Hepatocyte (in vitro differentiated cells): ENCODE data around the gene DNAH3. TPM values are rescaled to one million over a fixed set of nuclear protein-coding genes. Genes with fewer than 3 reads are reported as not detected.

Source experiments
- DNase-seq: peaks from one replicate; pipeline ENCODE4 v3.0.0-alpha.2; 2016; ENCODE audit warnings: low spot score
- H2AFZ ChIP-seq: fragments of 200-600 bp; sonication (generic); 2 replicates; pipeline ENCODE4 v1.6.0; 2016; ENCODE audit warnings: antibody characterized with exemption, mild to moderate bottlenecking
- H3K27ac ChIP-seq: fragments of 200-600 bp; sonication (generic); 2 replicates; pipeline ENCODE4 v1.5.1; 2016; ENCODE audit warnings: mild to moderate bottlenecking
- H3K27me3 ChIP-seq: fragments of 200-600 bp; sonication (generic); 2 replicates; pipeline ENCODE4 v1.6.1; 2016
- H3K36me3 ChIP-seq: fragments of 200-600 bp; sonication (generic); replicated peaks from 2 replicates; pipeline ENCODE4 v1.5.1; 2016; ENCODE audit warnings: low read depth; ENCODE audit not compliant: insufficient read depth
- H3K4me1 ChIP-seq: fragments of 200-600 bp; sonication (generic); 2 replicates; pipeline ENCODE4 v1.5.1; 2016; ENCODE audit warnings: mild to moderate bottlenecking, moderate library complexity; ENCODE audit not compliant: insufficient read depth
- H3K4me2 ChIP-seq: fragments of 200-600 bp; sonication (generic); 2 replicates; pipeline ENCODE4 v1.6.0; 2016
- H3K4me3 ChIP-seq: fragments of 200-600 bp; sonication (generic); 2 replicates; pipeline ENCODE4 v1.5.1; 2016; ENCODE audit warnings: mild to moderate bottlenecking
- H3K79me2 ChIP-seq: fragments of 200-600 bp; sonication (generic); 2 replicates; pipeline ENCODE4 v1.6.0; 2017; ENCODE audit warnings: mild to moderate bottlenecking
- H3K9me2 ChIP-seq: fragments of 200-600 bp; sonication (generic); replicated peaks from 2 replicates; pipeline ENCODE4 v1.6.0; 2017; ENCODE audit warnings: mild to moderate bottlenecking; ENCODE audit not compliant: insufficient read depth
- H3K9me3 ChIP-seq: fragments of 200-600 bp; sonication (generic); 2 replicates; pipeline ENCODE4 v1.5.1; 2016; ENCODE audit warnings: low read depth, mild to moderate bottlenecking
- H4K20me1 ChIP-seq: fragments of 200-600 bp; sonication (generic); 2 replicates; pipeline ENCODE4 v1.6.0; 2016; ENCODE audit warnings: mild to moderate bottlenecking; ENCODE audit not compliant: insufficient read depth, poor library complexity, severe bottlenecking
- EZH2 ChIP-seq: fragments of 200-600 bp; sonication (generic); IDR thresholded peaks from 2 replicates; pipeline ENCODE4 v1.6.1; 2016; ENCODE audit warnings: antibody characterized with exemption, mild to moderate bottlenecking, borderline replicate concordance
- EZH2phosphoT487 ChIP-seq: fragments of 200-600 bp; sonication (generic); IDR thresholded peaks from one replicate; pipeline ENCODE4 v1.6.1; 2018; ENCODE audit warnings: antibody characterized with exemption, mild to moderate bottlenecking, low read depth, moderate library complexity; ENCODE audit not compliant: unreplicated experiment, severe bottlenecking
- WGBS: methylation state at CpG from one replicate; pipeline ENCODE4 v1.1.6; 2016; ENCODE audit warnings: low lambda C conversion rate; ENCODE audit errors: missing lambda C conversion rate; 5-methylcytosine and 5-hydroxymethylcytosine counted together
- polyA plus RNA-seq: library from polyadenylated mRNA; unstranded; fragments of >200 nt; fragmentation: Nextera tagmentation; extraction: Ambion mirVana; gene quantifications from 2 replicates; pipeline ENCODE4 v1.2.1, GENCODE V29; 2016
- total RNA-seq: library from RNA; depleted of rRNA; stranded (reverse); fragments of >200 nt; gene quantifications from 2 replicates; pipeline ENCODE4 v1.2.3, GENCODE V29; 2014
- TF ChIP-seq, protein P1 (sequence below): fragments of 200-600 bp; sonication (generic); IDR thresholded peaks from 2 replicates; pipeline ENCODE4 v1.5.1; 2016; ENCODE audit warnings: antibody characterized with exemption, mild to moderate bottlenecking; ENCODE audit not compliant: poor library complexity

DNAH3 gene
- total and polyA plus RNA-seq, 2 experiments from 2014 or later, result 0.33 to 0.37 TPM

DNA sequence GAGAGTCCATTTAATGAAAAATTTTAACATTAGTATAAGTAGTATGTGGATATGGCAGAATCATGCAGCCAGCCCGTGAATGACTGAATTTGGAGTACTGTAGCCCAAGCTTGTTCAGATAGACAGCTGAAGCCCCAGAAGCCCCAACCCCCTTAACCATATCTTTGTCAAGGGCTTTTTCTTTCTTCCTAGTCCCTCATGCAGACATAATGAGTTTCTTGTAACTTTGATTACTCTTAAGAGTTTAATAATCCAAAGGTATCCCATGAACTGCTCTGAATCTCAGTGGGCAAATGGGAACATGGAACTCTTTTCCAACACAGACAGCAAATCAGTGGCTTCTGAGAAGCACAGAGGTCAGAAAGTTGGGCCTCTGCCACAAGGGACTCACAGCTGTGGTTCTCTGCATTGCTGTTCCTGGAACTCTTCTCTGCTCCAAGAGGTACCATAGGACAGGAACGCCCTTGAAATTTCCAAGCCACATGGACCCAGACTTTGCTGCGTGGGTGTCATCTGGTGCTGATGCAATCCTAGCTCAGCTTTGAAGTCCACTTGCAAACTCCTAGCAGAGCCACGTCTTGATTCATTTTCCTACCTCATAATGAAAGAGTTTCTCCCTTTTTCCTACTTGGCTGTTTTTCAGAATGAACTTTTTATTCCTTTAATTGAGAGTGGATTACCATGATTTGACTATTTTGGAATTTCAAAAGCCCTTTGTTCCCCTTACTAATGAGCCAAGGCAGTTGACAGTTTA, 232.0 kb downstream of the DNAH3 start:
- no peaks in the 10 kb centered on the region for H3K36me3 ChIP-seq
- H3K27ac ChIP-seq, result no peak overlapping the region
- peaks cover 5% of the 10 kb centered on the region for H3K79me2 ChIP-seq
- TF ChIP-seq EZH2phosphoT487, result no peak
- no peak for TF ChIP-seq EZH2
- TF ChIP-seq, protein P1, sequence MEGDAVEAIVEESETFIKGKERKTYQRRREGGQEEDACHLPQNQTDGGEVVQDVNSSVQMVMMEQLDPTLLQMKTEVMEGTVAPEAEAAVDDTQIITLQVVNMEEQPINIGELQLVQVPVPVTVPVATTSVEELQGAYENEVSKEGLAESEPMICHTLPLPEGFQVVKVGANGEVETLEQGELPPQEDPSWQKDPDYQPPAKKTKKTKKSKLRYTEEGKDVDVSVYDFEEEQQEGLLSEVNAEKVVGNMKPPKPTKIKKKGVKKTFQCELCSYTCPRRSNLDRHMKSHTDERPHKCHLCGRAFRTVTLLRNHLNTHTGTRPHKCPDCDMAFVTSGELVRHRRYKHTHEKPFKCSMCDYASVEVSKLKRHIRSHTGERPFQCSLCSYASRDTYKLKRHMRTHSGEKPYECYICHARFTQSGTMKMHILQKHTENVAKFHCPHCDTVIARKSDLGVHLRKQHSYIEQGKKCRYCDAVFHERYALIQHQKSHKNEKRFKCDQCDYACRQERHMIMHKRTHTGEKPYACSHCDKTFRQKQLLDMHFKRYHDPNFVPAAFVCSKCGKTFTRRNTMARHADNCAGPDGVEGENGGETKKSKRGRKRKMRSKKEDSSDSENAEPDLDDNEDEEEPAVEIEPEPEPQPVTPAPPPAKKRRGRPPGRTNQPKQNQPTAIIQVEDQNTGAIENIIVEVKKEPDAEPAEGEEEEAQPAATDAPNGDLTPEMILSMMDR, result no peak
- no peak overlapping the region for H3K4me3 ChIP-seq
- H3K27me3 ChIP-seq, result no peaks in the 10 kb centered on the region
- no peaks in the 10 kb centered on the region for H3K9me3 ChIP-seq
- H3K9me2 ChIP-seq, result no peaks in the 10 kb centered on the region
- DNase-seq, result peak; percentile 25
- H2AFZ ChIP-seq, result no peak overlapping the region
- H4K20me1 ChIP-seq, result no peaks in the 10 kb centered on the region
- WGBS, result 87% methylated on average over 4 of the region's 4 CpGs
- no peak overlapping the region for H3K4me2 ChIP-seq
- H3K4me1 ChIP-seq, result peaks cover 3% of the 10 kb centered on the region

DNA sequence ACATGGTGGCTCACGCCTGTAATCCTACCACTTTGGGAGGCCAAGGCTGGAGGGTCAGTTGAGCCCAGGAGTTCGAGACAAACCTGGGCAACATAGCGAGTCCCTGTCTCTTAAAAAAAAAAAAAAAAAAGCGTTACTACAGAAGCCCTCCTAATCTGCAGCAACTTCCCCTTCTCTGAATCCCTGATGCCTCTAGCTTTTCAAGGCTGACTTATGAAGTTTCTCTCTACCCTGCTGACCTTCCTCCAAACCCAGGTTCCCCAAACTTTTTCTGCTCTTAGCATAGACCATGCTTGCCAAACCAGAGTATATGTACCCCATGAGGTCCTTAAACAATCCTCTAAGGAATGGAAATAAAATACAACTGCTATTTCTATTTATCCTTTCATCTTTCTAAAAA, 233.7 kb downstream of the DNAH3 start:
- no peak overlapping the region for H3K4me2 ChIP-seq
- TF ChIP-seq EZH2phosphoT487 (no peak), EZH2 (no peak)
- TF ChIP-seq, protein P1, result no peak
- H3K9me2 ChIP-seq, result no peaks in the 10 kb centered on the region
- no peaks in the 10 kb centered on the region for H4K20me1 ChIP-seq
- H3K27me3 ChIP-seq, result no peaks in the 10 kb centered on the region
- no peak overlapping the region for H3K4me3 ChIP-seq
- H3K9me3 ChIP-seq, result no peaks in the 10 kb centered on the region
- no peak overlapping the region for H3K27ac ChIP-seq
- H2AFZ ChIP-seq, result no peak overlapping the region
- DNase-seq, result no peak
- 96% methylated on average over 4 of the region's 4 CpGs for WGBS
- H3K4me1 ChIP-seq, result peaks cover 3% of the 10 kb centered on the region
- H3K79me2 ChIP-seq, result peaks cover 10% of the 10 kb centered on the region
- no peaks in the 10 kb centered on the region for H3K36me3 ChIP-seq

DNA sequence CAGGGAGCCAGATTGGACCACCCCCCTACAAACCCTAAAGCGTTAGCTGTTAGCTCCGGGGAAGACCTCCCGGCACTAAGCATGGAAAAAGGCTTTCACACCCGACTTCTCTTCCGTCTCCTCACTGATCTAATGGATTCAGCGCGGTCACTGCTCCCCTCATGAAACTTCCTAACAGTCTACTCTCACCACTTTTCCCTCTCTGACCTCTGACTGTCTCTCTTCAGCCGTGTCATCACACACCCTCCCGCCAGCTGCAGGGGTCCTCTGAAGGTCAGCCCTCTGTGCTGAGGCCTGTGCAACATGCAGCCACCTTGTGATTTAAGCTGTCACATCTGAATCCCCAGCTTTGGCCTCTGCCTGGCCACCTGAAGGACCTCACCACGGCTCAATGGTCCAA, 234.4 kb downstream of the DNAH3 start:
- H4K20me1 ChIP-seq, result no peaks in the 10 kb centered on the region
- H3K4me2 ChIP-seq, result no peak overlapping the region
- H3K4me1 ChIP-seq, result peaks cover 3% of the 10 kb centered on the region
- no peak overlapping the region for H3K27ac ChIP-seq
- no peak for DNase-seq
- peaks cover 12% of the 10 kb centered on the region for H3K79me2 ChIP-seq
- no peaks in the 10 kb centered on the region for H3K27me3 ChIP-seq
- no peak for TF ChIP-seq EZH2phosphoT487
- TF ChIP-seq EZH2, result no peak
- no peaks in the 10 kb centered on the region for H3K9me2 ChIP-seq
- H3K36me3 ChIP-seq, result no peaks in the 10 kb centered on the region
- H3K9me3 ChIP-seq, result no peaks in the 10 kb centered on the region
- H3K4me3 ChIP-seq, result no peak overlapping the region
- 96% methylated on average over 10 of the region's 10 CpGs for WGBS
- no peak overlapping the region for H2AFZ ChIP-seq

DNA sequence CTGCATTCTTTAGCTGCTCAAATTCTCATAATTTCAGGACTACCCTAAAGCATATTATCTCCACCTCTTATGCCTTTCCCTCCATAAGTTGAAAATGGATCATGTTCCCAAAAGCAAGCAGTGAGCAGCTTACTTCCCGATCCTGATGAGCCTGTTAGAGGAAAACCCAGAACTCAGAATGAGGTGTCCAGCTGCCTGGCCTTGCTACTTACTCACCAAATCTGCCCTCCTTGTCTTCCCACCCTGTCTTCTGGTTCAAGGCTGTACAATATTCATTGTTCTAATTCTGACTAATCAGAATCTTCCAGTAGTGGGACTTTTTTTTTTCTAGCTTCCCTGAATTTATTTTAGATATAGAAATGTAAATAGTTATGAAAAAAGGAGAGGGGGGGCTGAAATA, 239.3 kb downstream of the DNAH3 start:
- peaks cover 12% of the 10 kb centered on the region for H3K4me1 ChIP-seq
- no peaks in the 10 kb centered on the region for H3K9me3 ChIP-seq
- peaks cover 30% of the 10 kb centered on the region for H3K79me2 ChIP-seq
- TF ChIP-seq, protein P1, result no peak
- TF ChIP-seq EZH2phosphoT487, result no peak
- no peak for TF ChIP-seq EZH2
- H3K27ac ChIP-seq, result peak overlapping the region; percentile 67
- H2AFZ ChIP-seq, result no peak overlapping the region
- no peak overlapping the region for H3K4me3 ChIP-seq
- H3K27me3 ChIP-seq, result no peaks in the 10 kb centered on the region
- DNase-seq, result no peak
- no peaks in the 10 kb centered on the region for H4K20me1 ChIP-seq
- 47% methylated on average over 1 of the region's 1 CpG for WGBS
- no peaks in the 10 kb centered on the region for H3K36me3 ChIP-seq
- no peaks in the 10 kb centered on the region for H3K9me2 ChIP-seq
- H3K4me2 ChIP-seq, result no peak overlapping the region
